Mesenchymal stem cell (in vitro differentiated cells and primary cell): ENCODE measurements around the gene ZNF45.
"Not testable (repeated sequence)": the region's sequence is repeated elsewhere in the genome, so short reads cannot be mapped to it uniquely, and the experiment has no call there.

Experiments used
- DNase-seq: peaks from one replicate; pipeline ENCODE4 v3.0.0-alpha.2; 2013
- H2AFZ ChIP-seq: one replicate; pipeline ENCODE4 v1.6.1; 2013; ENCODE audit warnings: low read depth, mild to moderate bottlenecking, control low read depth, inconsistent platforms, low read length, moderate library complexity
- H2AK5ac ChIP-seq: 2 replicates; pipeline ENCODE4 v1.6.1; 2013; ENCODE audit warnings: low read length, moderate library complexity, mild to moderate bottlenecking, inconsistent platforms; ENCODE audit not compliant: severe bottlenecking
- H2BK120ac ChIP-seq: one replicate; pipeline ENCODE4 v1.6.1; 2013; ENCODE audit warnings: low read depth, mild to moderate bottlenecking, inconsistent platforms, low read length, moderate library complexity
- H2BK12ac ChIP-seq, 2 experiments: one replicate each; pipeline ENCODE4 v1.6.1; 2013; ENCODE audit warnings: inconsistent platforms in 2 of 2, low read length in 2 of 2, mild to moderate bottlenecking in 2 of 2, moderate library complexity in 2 of 2, control low read depth in 1 of 2
- H2BK15ac ChIP-seq: one replicate; pipeline ENCODE4 v1.6.1; 2013; ENCODE audit warnings: mild to moderate bottlenecking, low read depth, inconsistent platforms; ENCODE audit not compliant: poor library complexity, severe bottlenecking
- H2BK5ac ChIP-seq: 2 replicates; pipeline ENCODE4 v1.6.1; 2013; ENCODE audit warnings: low read depth, mild to moderate bottlenecking, low read length, control low read depth, inconsistent platforms; ENCODE audit not compliant: poor library complexity, severe bottlenecking
- H3K14ac ChIP-seq, 2 experiments: one replicate each; pipeline ENCODE4 v1.6.1; 2013; ENCODE audit warnings: inconsistent platforms in 2 of 2, low read length in 2 of 2, control low read depth in 1 of 2, mild to moderate bottlenecking in 1 of 2, moderate library complexity in 1 of 2
- H3K18ac ChIP-seq, 2 experiments: one replicate each; pipeline ENCODE4 v1.6.1; 2013; ENCODE audit warnings: inconsistent platforms in 2 of 2, low read length in 2 of 2, control low read depth in 1 of 2, low read depth in 1 of 2, mild to moderate bottlenecking in 1 of 2
- H3K23ac ChIP-seq, 2 experiments: one replicate each; pipeline ENCODE4 v1.6.1; 2013; ENCODE audit warnings: inconsistent platforms in 2 of 2, low read length in 2 of 2, mild to moderate bottlenecking in 2 of 2, moderate library complexity in 2 of 2, control low read depth in 1 of 2
- H3K27ac ChIP-seq: 2 replicates; pipeline ENCODE4 v1.5.1; 2013; ENCODE audit warnings: mild to moderate bottlenecking, moderate library complexity, low read length, control low read depth, inconsistent platforms; ENCODE audit not compliant: poor library complexity, severe bottlenecking
- H3K27me3 ChIP-seq, 2 experiments: 2 replicates each; pipeline versions ENCODE4 v1.6.1 to v1.7.0; 2013; ENCODE audit warnings: low read length in 2 of 2, mild to moderate bottlenecking in 2 of 2, moderate library complexity in 2 of 2, control low read depth in 1 of 2, inconsistent platforms in 1 of 2; ENCODE audit not compliant: control insufficient read depth in 1 of 2, insufficient read depth in 1 of 2
- H3K36me3 ChIP-seq, 2 experiments: 2 replicates each; pipeline versions ENCODE4 v1.6.1 to v1.7.0; 2013; ENCODE audit warnings: low read length in 2 of 2, control low read depth in 1 of 2, inconsistent platforms in 1 of 2, low read depth in 1 of 2, mild to moderate bottlenecking in 1 of 2; ENCODE audit not compliant: insufficient read depth in 2 of 2, control insufficient read depth in 1 of 2
- H3K4ac ChIP-seq, 2 experiments: one replicate each; pipeline ENCODE4 v1.6.1; 2013; ENCODE audit warnings: inconsistent platforms in 2 of 2, low read length in 2 of 2, mild to moderate bottlenecking in 2 of 2, moderate library complexity in 2 of 2, control low read depth in 1 of 2, low read depth in 1 of 2
- H3K4me1 ChIP-seq: 2 replicates; pipeline ENCODE4 v1.6.1; 2013; ENCODE audit warnings: low read depth, low read length, control low read depth; ENCODE audit not compliant: control insufficient read depth, insufficient read depth
- H3K4me2 ChIP-seq: 2 replicates; pipeline ENCODE4 v1.6.1; 2013; ENCODE audit warnings: low read length, mild to moderate bottlenecking, inconsistent platforms; ENCODE audit not compliant: poor library complexity, severe bottlenecking
- H3K4me3 ChIP-seq, 2 experiments: 2 replicates each; pipeline versions ENCODE4 v1.5.1 to v1.7.0; 2013; ENCODE audit warnings: low read length in 2 of 2, mild to moderate bottlenecking in 2 of 2, control low read depth in 1 of 2, low read depth in 1 of 2; ENCODE audit not compliant: insufficient read depth in 1 of 2
- H3K79me1 ChIP-seq: replicated peaks from 2 replicates; pipeline ENCODE4 v1.6.1; 2013; ENCODE audit warnings: mild to moderate bottlenecking, control low read depth, low read length, inconsistent platforms; ENCODE audit not compliant: poor library complexity, severe bottlenecking
- H3K9ac ChIP-seq: 2 replicates; pipeline ENCODE4 v1.7.0; 2013; ENCODE audit warnings: mild to moderate bottlenecking, low read length, moderate library complexity
- H3K9me3 ChIP-seq: 2 replicates; pipeline ENCODE4 v1.7.0; 2013; ENCODE audit warnings: mild to moderate bottlenecking, low read length; ENCODE audit not compliant: control insufficient read depth
- H4K8ac ChIP-seq: one replicate; pipeline ENCODE4 v1.6.1; 2013; ENCODE audit warnings: inconsistent platforms, mild to moderate bottlenecking, low read length, moderate library complexity
- H4K91ac ChIP-seq: one replicate; pipeline ENCODE4 v1.6.1; 2013; ENCODE audit warnings: mild to moderate bottlenecking, low read length, inconsistent platforms
- WGBS: methylation state at CpG from one replicate; pipeline ENCODE4 v1.1.7; 2013; ENCODE audit warnings: mixed read lengths; 5-methylcytosine and 5-hydroxymethylcytosine counted together

Gene ZNF45

GRCh38 chr19:43956827-43957226, 21.7 kb upstream of the ZNF45 start:
- H3K18ac ChIP-seq, result no peak overlapping the region
- WGBS, result 92% methylated on average over 2 of the region's 3 CpGs
- H3K23ac ChIP-seq, result no peak overlapping the region

DNA sequence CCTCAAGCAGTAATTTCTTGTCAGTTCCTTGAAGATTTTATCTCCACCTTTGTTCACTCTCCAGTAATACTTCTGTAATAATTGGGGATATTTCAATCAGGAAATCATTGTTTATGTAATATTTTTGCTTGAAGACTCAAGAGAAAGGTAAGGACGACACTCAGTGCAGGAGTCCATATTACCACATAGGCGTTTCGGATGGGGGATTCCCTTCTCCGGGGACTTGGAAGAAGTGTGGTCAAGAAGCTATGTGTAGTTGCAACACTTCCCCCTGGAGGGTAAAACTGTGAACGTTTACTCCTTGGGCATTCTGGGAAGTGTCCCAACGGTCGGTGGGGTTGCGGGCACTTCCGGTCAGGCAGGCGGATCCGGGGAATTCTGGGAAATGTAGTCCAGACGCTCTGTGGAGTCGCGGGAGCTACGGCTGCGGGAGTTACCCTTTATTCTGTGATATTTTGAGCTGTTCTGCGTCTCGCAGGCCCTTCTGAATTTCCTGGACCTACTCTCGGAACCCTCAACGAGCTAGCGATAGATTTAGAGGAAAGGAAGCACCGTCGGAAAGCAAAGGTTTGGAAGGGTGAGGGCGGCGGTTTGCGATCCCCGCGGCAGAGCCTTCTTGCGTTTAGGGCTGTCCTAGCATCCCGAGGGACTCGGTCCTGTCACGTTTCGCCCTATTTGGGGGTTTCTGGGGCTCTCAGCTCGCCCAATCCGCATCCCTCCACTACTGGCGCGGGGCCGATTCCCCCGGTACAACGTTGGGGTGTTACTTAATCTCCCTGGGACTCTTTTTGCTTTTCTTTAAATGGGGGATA, 16.0 kb upstream of the ZNF45 start, which contains the start of gene ZNF221:
ZNF221 (plus strand) TSS at position 395 of the 812 bp plus-strand sequence. CDS start 11,499 bp downstream, outside the sequence.
- H3K27ac ChIP-seq, result peak within 1 kb of the TSS; percentile 74
- peak; percentile 99 for DNase-seq
- no peaks in the 10 kb centered on the region for H3K4me1 ChIP-seq
- peaks cover 19% of the 10 kb centered on the region for H3K9me3 ChIP-seq
- H3K4me3 ChIP-seq, result peak within 1 kb of the TSS; percentile 66 to 98
- H2BK120ac ChIP-seq, result no peak within 1 kb of the TSS
- no peak within 1 kb of the TSS for H4K91ac ChIP-seq
- no peak within 1 kb of the TSS for H4K8ac ChIP-seq
- H3K4ac ChIP-seq, result peak within 1 kb of the TSS in 1 of 2 experiments; percentile 78
- H2AK5ac ChIP-seq, result no peak within 1 kb of the TSS
- peak within 1 kb of the TSS in 1 of 2 experiments; percentile 24 for H2BK12ac ChIP-seq
- H3K14ac ChIP-seq, result peak within 1 kb of the TSS in 1 of 2 experiments; percentile 44
- peak within 1 kb of the TSS; percentile 31 to 86 for H3K18ac ChIP-seq
- peak within 1 kb of the TSS; percentile 83 for H3K4me2 ChIP-seq
- no peak within 1 kb of the TSS for H2BK15ac ChIP-seq
- H3K79me1 ChIP-seq, result peaks cover 16% of the 10 kb centered on the region
- no peak within 1 kb of the TSS for H2BK5ac ChIP-seq
- H3K23ac ChIP-seq, result peak within 1 kb of the TSS in 1 of 2 experiments; percentile 14
- H3K9ac ChIP-seq, result peak within 1 kb of the TSS; percentile 95
- H3K36me3 ChIP-seq, result peaks cover 0 to 5% of the 10 kb centered on the region in 2 experiments
- H3K27me3 ChIP-seq, result no peaks in the 10 kb centered on the region
- WGBS, result 1% methylated on average over 38 of the region's 40 CpGs
- H2AFZ ChIP-seq, result peak within 1 kb of the TSS; percentile 93

More at GRCh38 chr19:43956827-43957226, 21.7 kb upstream of the ZNF45 start:
- DNase-seq, result no peak
- peaks cover 34% of the 10 kb centered on the region for H3K9me3 ChIP-seq
- H2AK5ac ChIP-seq, result no peak overlapping the region
- no peak overlapping the region for H2BK12ac ChIP-seq
- H3K4me1 ChIP-seq, result no peaks in the 10 kb centered on the region
- no peak overlapping the region for H3K27ac ChIP-seq
- no peak overlapping the region for H3K4me3 ChIP-seq
- H3K27me3 ChIP-seq, result no peaks in the 10 kb centered on the region
- no peak overlapping the region for H2BK120ac ChIP-seq
- H2BK5ac ChIP-seq, result no peak overlapping the region
- no peak overlapping the region for H3K14ac ChIP-seq
- no peak overlapping the region for H2BK15ac ChIP-seq
- H4K91ac ChIP-seq, result no peak overlapping the region
- H3K4me2 ChIP-seq, result no peak overlapping the region
- no peak overlapping the region for H2AFZ ChIP-seq
- H3K9ac ChIP-seq, result no peak overlapping the region
- H3K79me1 ChIP-seq, result peaks cover 34% of the 10 kb centered on the region
- H4K8ac ChIP-seq, result no peak overlapping the region
- no peak overlapping the region for H3K4ac ChIP-seq
- H3K36me3 ChIP-seq, result peaks cover 9 to 13% of the 10 kb centered on the region in 2 experiments

DNA sequence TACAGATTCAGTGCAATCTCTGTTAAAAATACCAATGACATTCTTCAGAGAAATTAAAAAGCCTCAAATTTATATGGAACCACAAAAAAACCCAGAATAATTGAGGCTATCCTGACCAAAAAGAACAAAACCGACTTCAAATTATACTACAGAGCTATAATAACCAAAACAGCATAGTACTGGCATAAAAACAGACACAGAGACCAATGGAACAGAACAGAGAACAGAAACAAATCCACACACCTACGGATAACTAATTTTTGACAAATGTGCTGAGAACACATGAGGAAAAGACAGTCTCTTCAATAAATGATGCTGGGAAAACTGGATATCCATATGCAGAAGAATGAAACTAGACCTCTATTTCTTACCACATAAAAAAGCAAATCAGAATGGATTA, 14.7 kb upstream of the ZNF45 start:
- H3K9ac ChIP-seq, H3K4me2 ChIP-seq, H2BK12ac ChIP-seq, H3K36me3 ChIP-seq, H3K4me3 ChIP-seq, H2AK5ac ChIP-seq, H4K8ac ChIP-seq, H3K14ac ChIP-seq, H3K23ac ChIP-seq, H2BK5ac ChIP-seq, H4K91ac ChIP-seq, H2BK120ac ChIP-seq, H3K4ac ChIP-seq, DNase-seq, H2AFZ ChIP-seq, H3K18ac ChIP-seq, H3K27me3 ChIP-seq, H2BK15ac ChIP-seq, H3K4me1 ChIP-seq, H3K27ac ChIP-seq: not testable (repeated sequence)
- Histone ChIP-seq H3K79me1 (peaks cover 10% of the 10 kb centered on the region), H3K9me3 (peaks cover 16% of the 10 kb centered on the region)
- WGBS, result 62% methylated on average over 1 of the region's 2 CpGs

DNA sequence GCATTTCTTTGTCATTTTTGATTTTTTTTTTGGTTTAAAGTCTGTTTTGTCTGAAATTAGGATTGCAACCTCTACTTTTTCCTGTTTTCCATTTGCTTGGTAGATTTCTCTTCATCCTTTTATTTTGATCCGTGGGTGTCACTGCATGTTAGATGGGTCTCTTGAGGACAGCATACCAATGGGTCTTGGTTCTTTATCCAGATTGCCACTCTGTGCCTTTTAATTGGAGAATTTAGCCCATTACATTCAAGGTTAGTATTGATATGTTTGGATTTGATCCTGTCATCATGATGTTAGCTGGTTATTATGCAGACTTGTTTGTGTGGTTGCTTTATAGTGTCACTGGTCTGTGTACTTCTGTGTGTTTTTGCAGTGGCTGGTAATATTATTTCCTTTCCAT, 12.3 kb upstream of the ZNF45 start:
- H2BK120ac ChIP-seq, H2BK5ac ChIP-seq, H3K14ac ChIP-seq, H2BK12ac ChIP-seq, H2AK5ac ChIP-seq, H3K4ac ChIP-seq, H4K8ac ChIP-seq, H3K4me1 ChIP-seq, H3K27ac ChIP-seq, H3K4me3 ChIP-seq, H2BK15ac ChIP-seq, H3K9ac ChIP-seq, DNase-seq, H3K4me2 ChIP-seq, H3K18ac ChIP-seq, H2AFZ ChIP-seq, H3K79me1 ChIP-seq, H4K91ac ChIP-seq, H3K27me3 ChIP-seq, H3K23ac ChIP-seq, H3K36me3 ChIP-seq: not testable (repeated sequence)
- H3K9me3 ChIP-seq, result peaks cover 16% of the 10 kb centered on the region
- 0% methylated on average over 1 of the region's 1 CpG for WGBS
